ENCODE measurements around the gene TMEM141. TPM values are rescaled to one million over a fixed set of nuclear protein-coding genes. Genes with fewer than 3 reads are reported as not detected.

TMEM141 gene
- total and polyA plus RNA-seq, 2 of the 8 experiments (the other 6 are each of a cell fraction or from before 2014, with no cell fraction given) = 51.1 to 137 TPM

- TF ChIP-seq GABPA (IDR thresholded peaks at IDR 0.05; ENCODE audit: borderline replicate concordance, insufficient read depth, low read length) = no peak
Observed at GRCh38 chr9:136763649-136764035, 27.5 kb upstream of the TMEM141 start (continued).

Data from H1 (cell line).